ENCODE data around the gene MRPL34.

MRPL34 gene

DNA sequence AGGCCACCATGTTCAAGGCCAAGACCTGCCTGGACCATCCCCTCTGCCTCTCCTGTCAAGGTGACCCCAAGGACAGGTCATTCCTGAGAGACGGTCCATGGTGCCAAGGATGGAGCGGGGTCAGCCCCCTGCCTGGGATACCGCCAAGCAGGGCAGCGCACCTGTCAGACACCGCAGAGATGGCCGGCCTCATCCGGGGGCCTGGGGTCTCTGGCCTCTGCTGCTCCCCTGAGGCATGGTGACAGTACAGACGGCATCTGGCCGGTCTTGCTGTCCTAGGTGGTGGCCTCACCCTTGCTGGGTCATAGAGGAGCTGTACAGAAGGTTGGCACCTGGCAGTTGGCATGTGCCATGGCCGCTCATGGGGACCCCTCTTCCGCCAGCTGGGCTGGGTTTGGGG, 14.8 kb downstream of the MRPL34 start:
- Histone ChIP-seq H3K9me3 (ENCODE audit: control insufficient read depth in 5 of 5, low read length in 5 of 5) (no peaks in the 10 kb centered on the region), H3K4me3 (ENCODE audit: low read depth in 1 of 5, low read length in 5 of 5) (no peak overlapping the region), H3K36me3 (ENCODE audit: control insufficient read depth in 5 of 5, insufficient read depth in 5 of 5, low read length in 5 of 5) (peaks cover 0 to 56% (median 37%) of the 10 kb centered on the region in 5 donors), H3K27ac (ENCODE audit: low read depth, low read length) (no peak overlapping the region), H3K9ac (ENCODE audit: low read length in 5 of 5) (no peak overlapping the region), H3K4me1 (ENCODE audit: control insufficient read depth in 5 of 5, insufficient read depth in 5 of 5, low read length in 5 of 5) (peaks cover 0 to 22% (median 16%) of the 10 kb centered on the region in 5 donors), H3K27me3 (ENCODE audit: control insufficient read depth in 5 of 5, insufficient read depth in 4 of 5, low read length in 5 of 5) (no peaks in the 10 kb centered on the region)

GRCh38 chr19:17321655-17322489, 16.2 kb downstream of the MRPL34 start:
- Histone ChIP-seq H3K9ac (ENCODE audit: low read length in 5 of 5) (peak overlapping the region in 2 of 5 donors; percentile 44 to 47), H3K4me1 (ENCODE audit: control insufficient read depth in 5 of 5, insufficient read depth in 5 of 5, low read length in 5 of 5) (peaks cover 0 to 36% (median 30%) of the 10 kb centered on the region in 5 donors)

DNA sequence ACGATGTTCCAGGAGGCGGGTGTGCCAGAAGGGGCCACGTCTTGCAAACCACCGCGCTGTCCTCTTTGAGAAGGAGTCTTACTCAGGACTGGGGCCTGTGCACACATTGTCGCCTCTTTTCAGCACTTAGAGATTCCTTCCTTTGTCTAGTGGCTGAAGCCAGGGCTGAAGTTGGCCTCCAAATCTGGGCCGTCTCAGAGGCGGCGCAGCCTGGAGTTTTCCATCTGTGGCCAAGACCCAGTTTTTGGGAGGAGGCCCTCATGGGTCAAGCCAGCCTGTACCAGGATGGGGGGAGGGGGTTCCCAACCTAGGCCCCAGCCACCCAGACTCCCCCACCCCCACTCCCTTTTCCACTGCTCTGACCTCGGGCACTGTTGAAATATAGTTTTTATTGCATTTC, 17.2 kb downstream of the MRPL34 start:
- H3K27ac ChIP-seq (ENCODE audit: low read depth, low read length) = no peak overlapping the region
- no peaks in the 10 kb centered on the region for H3K27me3 ChIP-seq (ENCODE audit: control insufficient read depth in 5 of 5, insufficient read depth in 4 of 5, low read length in 5 of 5)
- peak overlapping the region in 1 of 5 donors; percentile 0 for H3K4me3 ChIP-seq (ENCODE audit: low read depth in 1 of 5, low read length in 5 of 5)
- H3K9me3 ChIP-seq (ENCODE audit: control insufficient read depth in 5 of 5, low read length in 5 of 5) = no peaks in the 10 kb centered on the region
- H3K36me3 ChIP-seq (ENCODE audit: control insufficient read depth in 5 of 5, insufficient read depth in 5 of 5, low read length in 5 of 5) = peaks cover 0 to 55% (median 34%) of the 10 kb centered on the region in 5 donors
- no peak overlapping the region for H3K9ac ChIP-seq (ENCODE audit: low read length in 5 of 5)
- H3K4me1 ChIP-seq (ENCODE audit: control insufficient read depth in 5 of 5, insufficient read depth in 5 of 5, low read length in 5 of 5) = peaks cover 0 to 39% (median 33%) of the 10 kb centered on the region in 5 donors

More at GRCh38 chr19:17321655-17322489, 16.2 kb downstream of the MRPL34 start:
- no peak overlapping the region for H3K27ac ChIP-seq (ENCODE audit: low read depth, low read length)
- no peaks in the 10 kb centered on the region for H3K27me3 ChIP-seq (ENCODE audit: control insufficient read depth in 5 of 5, insufficient read depth in 4 of 5, low read length in 5 of 5)
- no peak overlapping the region for H3K4me3 ChIP-seq (ENCODE audit: low read depth in 1 of 5, low read length in 5 of 5)
- H3K9me3 ChIP-seq (ENCODE audit: control insufficient read depth in 5 of 5, low read length in 5 of 5) = no peaks in the 10 kb centered on the region
- peaks cover 0 to 52% (median 30%) of the 10 kb centered on the region in 5 donors for H3K36me3 ChIP-seq (ENCODE audit: control insufficient read depth in 5 of 5, insufficient read depth in 5 of 5, low read length in 5 of 5)

DNA sequence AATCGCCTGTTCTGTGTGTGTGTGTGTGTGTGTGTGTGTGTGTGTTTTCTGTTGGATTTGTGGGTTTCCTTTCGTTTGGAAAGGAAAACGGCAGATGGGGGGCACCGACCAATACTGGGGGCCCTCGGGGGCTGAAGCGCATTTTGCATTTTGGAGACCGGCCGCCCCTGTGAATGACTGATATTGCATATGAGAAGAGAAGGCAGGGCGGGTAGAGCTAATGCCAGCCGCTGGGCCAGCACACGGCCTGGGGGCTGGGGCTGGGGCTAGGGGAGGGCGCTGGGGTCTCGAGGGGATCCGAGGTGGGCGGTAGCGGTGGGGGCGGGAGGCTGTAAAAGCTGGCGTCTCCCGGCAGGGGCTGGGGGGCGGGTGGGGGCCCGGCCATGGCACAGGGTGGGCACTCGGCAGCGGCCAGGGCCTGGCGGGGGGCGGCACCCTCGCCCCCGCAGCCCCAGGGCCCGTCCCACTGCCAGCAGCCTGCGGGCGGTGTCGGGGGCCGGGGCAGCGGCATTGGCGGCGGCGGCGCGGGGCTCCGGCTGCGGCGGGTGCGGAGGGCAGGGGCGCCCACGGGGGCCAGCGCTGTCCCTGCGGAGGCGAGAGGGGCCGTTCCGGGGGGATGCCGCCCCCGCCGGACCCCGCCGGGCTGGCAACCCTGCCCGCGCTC, 17.8 kb downstream of the MRPL34 start:
- Histone ChIP-seq H3K9me3 (ENCODE audit: control insufficient read depth in 5 of 5, low read length in 5 of 5) (no peaks in the 10 kb centered on the region), H3K9ac (ENCODE audit: low read length in 5 of 5) (no peak overlapping the region), H3K27ac (ENCODE audit: low read depth, low read length) (no peak overlapping the region), H3K4me1 (ENCODE audit: control insufficient read depth in 5 of 5, insufficient read depth in 5 of 5, low read length in 5 of 5) (peaks cover 0 to 39% (median 34%) of the 10 kb centered on the region in 5 donors), H3K4me3 (ENCODE audit: low read depth in 1 of 5, low read length in 5 of 5) (peak overlapping the region in 1 of 5 donors; percentile 50), H3K36me3 (ENCODE audit: control insufficient read depth in 5 of 5, insufficient read depth in 5 of 5, low read length in 5 of 5) (peaks cover 0 to 54% (median 34%) of the 10 kb centered on the region in 5 donors), H3K27me3 (ENCODE audit: control insufficient read depth in 5 of 5, insufficient read depth in 4 of 5, low read length in 5 of 5) (no peaks in the 10 kb centered on the region)

- H3K4me1 ChIP-seq (ENCODE audit: control insufficient read depth in 5 of 5, insufficient read depth in 5 of 5, low read length in 5 of 5) = peaks cover 0 to 39% (median 34%) of the 10 kb centered on the region in 5 donors
These were observed 18.3 kb downstream of the MRPL34 start for GRCh38 chr19:17323964-17324332.

DNA sequence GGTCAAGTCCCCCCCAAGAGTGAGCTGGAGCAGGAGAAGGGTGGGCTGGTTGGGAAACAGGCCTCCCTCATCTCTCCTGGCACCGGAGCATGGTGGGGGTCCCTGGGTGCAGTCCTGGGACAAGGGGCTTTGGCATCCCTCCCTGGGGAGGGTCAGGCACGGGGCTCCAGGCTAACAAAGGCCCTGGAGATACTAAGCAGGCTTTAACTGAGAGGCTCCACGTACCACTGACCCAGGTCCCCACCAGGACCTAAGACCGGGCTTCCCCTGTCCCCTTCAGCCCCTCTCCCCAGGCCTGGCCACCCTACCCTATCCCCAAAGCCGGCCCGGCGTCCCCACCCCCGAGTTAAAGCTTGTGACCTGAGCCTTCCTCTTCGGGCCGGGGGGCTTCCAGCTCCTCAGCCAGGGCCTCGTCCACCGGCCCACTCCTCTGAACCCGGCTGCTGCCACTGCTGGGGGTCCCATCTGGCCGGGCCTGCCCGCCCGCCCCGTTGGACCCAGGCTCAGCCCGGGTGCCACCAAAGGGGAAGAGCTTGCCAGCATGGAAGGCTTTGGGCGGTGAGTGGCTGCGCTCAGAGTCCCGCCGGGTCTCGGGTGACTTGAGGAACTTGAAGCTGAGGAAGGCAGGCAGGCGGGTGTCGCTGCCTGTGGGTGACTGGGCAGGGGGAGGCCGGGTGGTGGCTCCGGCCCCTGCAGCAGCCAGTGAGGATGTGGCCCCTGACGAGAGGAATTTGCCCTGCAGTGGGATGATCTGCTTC, 18.9 kb downstream of the MRPL34 start:
- Histone ChIP-seq H3K4me3 (ENCODE audit: low read depth in 1 of 5, low read length in 5 of 5) (no peak overlapping the region), H3K27me3 (ENCODE audit: control insufficient read depth in 5 of 5, insufficient read depth in 4 of 5, low read length in 5 of 5) (no peaks in the 10 kb centered on the region), H3K27ac (ENCODE audit: low read depth, low read length) (no peak overlapping the region), H3K9ac (ENCODE audit: low read length in 5 of 5) (no peak overlapping the region), H3K36me3 (ENCODE audit: control insufficient read depth in 5 of 5, insufficient read depth in 5 of 5, low read length in 5 of 5) (peaks cover 0 to 48% (median 30%) of the 10 kb centered on the region in 5 donors), H3K4me1 (ENCODE audit: control insufficient read depth in 5 of 5, insufficient read depth in 5 of 5, low read length in 5 of 5) (peaks cover 0 to 45% (median 34%) of the 10 kb centered on the region in 5 donors), H3K9me3 (ENCODE audit: control insufficient read depth in 5 of 5, low read length in 5 of 5) (no peaks in the 10 kb centered on the region)

More at GRCh38 chr19:17323964-17324332, 18.3 kb downstream of the MRPL34 start:
- Histone ChIP-seq H3K27ac (ENCODE audit: low read depth, low read length) (no peak overlapping the region), H3K4me3 (ENCODE audit: low read depth in 1 of 5, low read length in 5 of 5) (peak overlapping the region in 1 of 5 donors; percentile 50), H3K9me3 (ENCODE audit: control insufficient read depth in 5 of 5, low read length in 5 of 5) (no peaks in the 10 kb centered on the region), H3K36me3 (ENCODE audit: control insufficient read depth in 5 of 5, insufficient read depth in 5 of 5, low read length in 5 of 5) (peaks cover 0 to 50% (median 33%) of the 10 kb centered on the region in 5 donors), H3K9ac (ENCODE audit: low read length in 5 of 5) (no peak overlapping the region), H3K27me3 (ENCODE audit: control insufficient read depth in 5 of 5, insufficient read depth in 4 of 5, low read length in 5 of 5) (no peaks in the 10 kb centered on the region)

- Histone ChIP-seq H3K36me3 (ENCODE audit: control insufficient read depth in 5 of 5, insufficient read depth in 5 of 5, low read length in 5 of 5) (peaks cover 0 to 47% (median 24%) of the 10 kb centered on the region in 5 donors), H3K9ac (ENCODE audit: low read length in 5 of 5) (no peak overlapping the region), H3K4me3 (ENCODE audit: low read depth in 1 of 5, low read length in 5 of 5) (no peak overlapping the region), H3K27ac (ENCODE audit: low read depth, low read length) (no peak overlapping the region), H3K9me3 (ENCODE audit: control insufficient read depth in 5 of 5, low read length in 5 of 5) (no peaks in the 10 kb centered on the region), H3K4me1 (ENCODE audit: control insufficient read depth in 5 of 5, insufficient read depth in 5 of 5, low read length in 5 of 5) (peaks cover 0 to 46% (median 34%) of the 10 kb centered on the region in 5 donors), H3K27me3 (ENCODE audit: control insufficient read depth in 5 of 5, insufficient read depth in 4 of 5, low read length in 5 of 5) (no peaks in the 10 kb centered on the region)
These were observed 19.5 kb downstream of the MRPL34 start for GRCh38 chr19:17325133-17325532.

GRCh38 chr19:17325881-17326594, 20.4 kb downstream of the MRPL34 start:
- Histone ChIP-seq H3K4me1 (ENCODE audit: control insufficient read depth in 5 of 5, insufficient read depth in 5 of 5, low read length in 5 of 5) (peaks cover 0 to 46% (median 34%) of the 10 kb centered on the region in 5 donors), H3K27me3 (ENCODE audit: control insufficient read depth in 5 of 5, insufficient read depth in 4 of 5, low read length in 5 of 5) (no peaks in the 10 kb centered on the region), H3K4me3 (ENCODE audit: low read depth in 1 of 5, low read length in 5 of 5) (no peak overlapping the region), H3K9ac (ENCODE audit: low read length in 5 of 5) (no peak overlapping the region), H3K9me3 (ENCODE audit: control insufficient read depth in 5 of 5, low read length in 5 of 5) (no peaks in the 10 kb centered on the region), H3K36me3 (ENCODE audit: control insufficient read depth in 5 of 5, insufficient read depth in 5 of 5, low read length in 5 of 5) (peaks cover 0 to 48% (median 21%) of the 10 kb centered on the region in 5 donors), H3K27ac (ENCODE audit: low read depth, low read length) (peak overlapping the region; percentile 37)

DNA sequence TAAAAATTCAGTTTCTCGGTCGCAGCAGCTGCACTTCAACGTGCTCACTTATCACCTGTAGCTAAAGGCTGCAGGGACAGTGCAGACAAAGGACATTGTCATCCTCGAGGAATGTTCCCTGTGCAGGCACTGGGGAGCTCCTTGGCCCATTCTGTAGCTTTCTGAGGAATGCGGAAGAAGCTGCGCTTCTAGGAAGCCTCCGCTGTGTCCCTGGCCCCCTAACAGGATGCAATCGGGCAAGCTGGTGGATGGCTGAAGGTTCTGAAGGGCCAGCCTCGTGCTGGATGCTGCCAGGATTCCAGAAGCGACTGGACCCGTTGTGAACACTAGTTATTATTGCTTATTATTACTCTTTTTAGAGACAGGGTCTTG, 20.9 kb downstream of the MRPL34 start:
- Histone ChIP-seq H3K36me3 (ENCODE audit: control insufficient read depth in 5 of 5, insufficient read depth in 5 of 5, low read length in 5 of 5) (peaks cover 0 to 47% (median 17%) of the 10 kb centered on the region in 5 donors), H3K4me1 (ENCODE audit: control insufficient read depth in 5 of 5, insufficient read depth in 5 of 5, low read length in 5 of 5) (peaks cover 0 to 46% (median 34%) of the 10 kb centered on the region in 5 donors), H3K4me3 (ENCODE audit: low read depth in 1 of 5, low read length in 5 of 5) (no peak overlapping the region), H3K9ac (ENCODE audit: low read length in 5 of 5) (no peak overlapping the region), H3K9me3 (ENCODE audit: control insufficient read depth in 5 of 5, low read length in 5 of 5) (no peaks in the 10 kb centered on the region), H3K27ac (ENCODE audit: low read depth, low read length) (no peak overlapping the region), H3K27me3 (ENCODE audit: control insufficient read depth in 5 of 5, insufficient read depth in 4 of 5, low read length in 5 of 5) (no peaks in the 10 kb centered on the region)

Data from subcutaneous abdominal adipose tissue (tissue), 5 donors.